ENCODE measurements around the gene AP1M1.
"Not testable (repeated sequence)": the region's sequence is repeated elsewhere in the genome, so short reads cannot be mapped to it uniquely, and the experiment has no call there.

GRCh38 chr19:16178866-16179265, 18.8 kb upstream of the AP1M1 start:
- TF ChIP-seq CTCF (IDR thresholded peaks at IDR 0.05); SIN3A (IDR thresholded peaks at IDR 0.05; ENCODE audit: borderline replicate concordance, insufficient read depth, low read depth, low read length); POLR2AphosphoS5 (IDR thresholded peaks at IDR 0.05; ENCODE audit: low read depth, low read length); REST (IDR thresholded peaks at IDR 0.05; ENCODE audit: insufficient read depth in 1 of 2, low read depth in 2 of 2, low read length in 1 of 2); TCF7L2 (IDR thresholded peaks at IDR 0.05; ENCODE audit: low read depth, low read length): not testable (repeated sequence)

Measured in Panc1 (cell line).